Measurements from ENCODE around the gene MAN2A1.

The MAN2A1 gene

GRCh38 chr5:109694451-109694891, 4.7 kb downstream of the MAN2A1 start:
- no peak overlapping the region for H3K4me3 ChIP-seq (ENCODE audit: low read length in 2 of 2)
- H3K27ac ChIP-seq (ENCODE audit: low read length), result no peak overlapping the region
- H3K9ac ChIP-seq (ENCODE audit: low read length in 2 of 2), result no peak overlapping the region
- H3K4me1 ChIP-seq (ENCODE audit: control insufficient read depth, insufficient read depth, low read length), result peaks cover 3% of the 10 kb centered on the region
- no peaks in the 10 kb centered on the region for H3K27me3 ChIP-seq (ENCODE audit: control insufficient read depth in 1 of 2, insufficient read depth in 2 of 2, low read length in 2 of 2)
- no peaks in the 10 kb centered on the region for H3K36me3 ChIP-seq (ENCODE audit: control insufficient read depth in 2 of 2, insufficient read depth in 2 of 2, low read length in 2 of 2)
- no peaks in the 10 kb centered on the region for H3K9me3 ChIP-seq (ENCODE audit: control insufficient read depth in 2 of 2, low read length in 2 of 2)

- H3K9ac ChIP-seq (ENCODE audit: low read length in 2 of 2), result no peak overlapping the region
- H3K4me1 ChIP-seq (ENCODE audit: control insufficient read depth, insufficient read depth, low read length), result peaks cover 3% of the 10 kb centered on the region
- H3K27ac ChIP-seq (ENCODE audit: low read length), result no peak overlapping the region
- H3K4me3 ChIP-seq (ENCODE audit: low read length in 2 of 2), result no peak overlapping the region
- no peaks in the 10 kb centered on the region for H3K27me3 ChIP-seq (ENCODE audit: control insufficient read depth in 1 of 2, insufficient read depth in 2 of 2, low read length in 2 of 2)
- no peaks in the 10 kb centered on the region for H3K36me3 ChIP-seq (ENCODE audit: control insufficient read depth in 2 of 2, insufficient read depth in 2 of 2, low read length in 2 of 2)
- H3K9me3 ChIP-seq (ENCODE audit: control insufficient read depth in 2 of 2, low read length in 2 of 2), result no peaks in the 10 kb centered on the region
These were observed 5.5 kb downstream of the MAN2A1 start for GRCh38 chr5:109695005-109695926.

GRCh38 chr5:109697339-109697738, 7.6 kb downstream of the MAN2A1 start:
- Histone ChIP-seq H3K9ac (ENCODE audit: low read length in 2 of 2) (no peak overlapping the region), H3K36me3 (ENCODE audit: control insufficient read depth in 2 of 2, insufficient read depth in 2 of 2, low read length in 2 of 2) (no peaks in the 10 kb centered on the region), H3K4me1 (ENCODE audit: control insufficient read depth, insufficient read depth, low read length) (no peaks in the 10 kb centered on the region), H3K4me3 (ENCODE audit: low read length in 2 of 2) (no peak overlapping the region), H3K27ac (ENCODE audit: low read length) (no peak overlapping the region), H3K9me3 (ENCODE audit: control insufficient read depth in 2 of 2, low read length in 2 of 2) (no peaks in the 10 kb centered on the region), H3K27me3 (ENCODE audit: control insufficient read depth in 1 of 2, insufficient read depth in 2 of 2, low read length in 2 of 2) (no peaks in the 10 kb centered on the region)

- no peaks in the 10 kb centered on the region for H3K27me3 ChIP-seq (ENCODE audit: control insufficient read depth in 1 of 2, insufficient read depth in 2 of 2, low read length in 2 of 2)
- H3K4me3 ChIP-seq (ENCODE audit: low read length in 2 of 2), result no peak overlapping the region
- no peak overlapping the region for H3K9ac ChIP-seq (ENCODE audit: low read length in 2 of 2)
- H3K4me1 ChIP-seq (ENCODE audit: control insufficient read depth, insufficient read depth, low read length), result peaks cover 17% of the 10 kb centered on the region
- no peaks in the 10 kb centered on the region for H3K9me3 ChIP-seq (ENCODE audit: control insufficient read depth in 2 of 2, low read length in 2 of 2)
- no peak overlapping the region for H3K27ac ChIP-seq (ENCODE audit: low read length)
- no peaks in the 10 kb centered on the region for H3K36me3 ChIP-seq (ENCODE audit: control insufficient read depth in 2 of 2, insufficient read depth in 2 of 2, low read length in 2 of 2)
These were observed 10.9 kb downstream of the MAN2A1 start for GRCh38 chr5:109700516-109701153.

- Histone ChIP-seq H3K27ac (ENCODE audit: low read length) (no peak overlapping the region), H3K9me3 (ENCODE audit: control insufficient read depth in 2 of 2, low read length in 2 of 2) (no peaks in the 10 kb centered on the region), H3K4me3 (ENCODE audit: low read length in 2 of 2) (no peak overlapping the region), H3K27me3 (ENCODE audit: control insufficient read depth in 1 of 2, insufficient read depth in 2 of 2, low read length in 2 of 2) (no peaks in the 10 kb centered on the region), H3K36me3 (ENCODE audit: control insufficient read depth in 2 of 2, insufficient read depth in 2 of 2, low read length in 2 of 2) (no peaks in the 10 kb centered on the region), H3K4me1 (ENCODE audit: control insufficient read depth, insufficient read depth, low read length) (peaks cover 18% of the 10 kb centered on the region), H3K9ac (ENCODE audit: low read length in 2 of 2) (no peak overlapping the region)
These were observed 11.5 kb downstream of the MAN2A1 start for GRCh38 chr5:109701252-109701651.

GRCh38 chr5:109701792-109702191, 12.1 kb downstream of the MAN2A1 start:
- Histone ChIP-seq H3K4me1 (ENCODE audit: control insufficient read depth, insufficient read depth, low read length) (peaks cover 18% of the 10 kb centered on the region), H3K27ac (ENCODE audit: low read length) (no peak overlapping the region), H3K9ac (ENCODE audit: low read length in 2 of 2) (no peak overlapping the region), H3K27me3 (ENCODE audit: control insufficient read depth in 1 of 2, insufficient read depth in 2 of 2, low read length in 2 of 2) (no peaks in the 10 kb centered on the region), H3K36me3 (ENCODE audit: control insufficient read depth in 2 of 2, insufficient read depth in 2 of 2, low read length in 2 of 2) (no peaks in the 10 kb centered on the region), H3K4me3 (ENCODE audit: low read length in 2 of 2) (no peak overlapping the region), H3K9me3 (ENCODE audit: control insufficient read depth in 2 of 2, low read length in 2 of 2) (no peaks in the 10 kb centered on the region)

- H3K9me3 ChIP-seq (ENCODE audit: control insufficient read depth in 2 of 2, low read length in 2 of 2), result no peaks in the 10 kb centered on the region
- peaks cover 18% of the 10 kb centered on the region for H3K4me1 ChIP-seq (ENCODE audit: control insufficient read depth, insufficient read depth, low read length)
- H3K27me3 ChIP-seq (ENCODE audit: control insufficient read depth in 1 of 2, insufficient read depth in 2 of 2, low read length in 2 of 2), result no peaks in the 10 kb centered on the region
- no peak overlapping the region for H3K9ac ChIP-seq (ENCODE audit: low read length in 2 of 2)
- H3K27ac ChIP-seq (ENCODE audit: low read length), result no peak overlapping the region
- no peaks in the 10 kb centered on the region for H3K36me3 ChIP-seq (ENCODE audit: control insufficient read depth in 2 of 2, insufficient read depth in 2 of 2, low read length in 2 of 2)
- no peak overlapping the region for H3K4me3 ChIP-seq (ENCODE audit: low read length in 2 of 2)
These were observed 13.4 kb downstream of the MAN2A1 start for GRCh38 chr5:109703166-109703565.

- H3K36me3 ChIP-seq (ENCODE audit: control insufficient read depth in 2 of 2, insufficient read depth in 2 of 2, low read length in 2 of 2), result no peaks in the 10 kb centered on the region
- no peaks in the 10 kb centered on the region for H3K9me3 ChIP-seq (ENCODE audit: control insufficient read depth in 2 of 2, low read length in 2 of 2)
- H3K4me3 ChIP-seq (ENCODE audit: low read length in 2 of 2), result no peak overlapping the region
- peaks cover 18% of the 10 kb centered on the region for H3K4me1 ChIP-seq (ENCODE audit: control insufficient read depth, insufficient read depth, low read length)
- no peaks in the 10 kb centered on the region for H3K27me3 ChIP-seq (ENCODE audit: control insufficient read depth in 1 of 2, insufficient read depth in 2 of 2, low read length in 2 of 2)
- H3K27ac ChIP-seq (ENCODE audit: low read length), result no peak overlapping the region
- H3K9ac ChIP-seq (ENCODE audit: low read length in 2 of 2), result no peak overlapping the region
These were observed 14.1 kb downstream of the MAN2A1 start for GRCh38 chr5:109703829-109704228.

- H3K36me3 ChIP-seq (ENCODE audit: control insufficient read depth in 2 of 2, insufficient read depth in 2 of 2, low read length in 2 of 2), result no peaks in the 10 kb centered on the region
- H3K4me3 ChIP-seq (ENCODE audit: low read length in 2 of 2), result no peak overlapping the region
- H3K27ac ChIP-seq (ENCODE audit: low read length), result no peak overlapping the region
- H3K4me1 ChIP-seq (ENCODE audit: control insufficient read depth, insufficient read depth, low read length), result peaks cover 18% of the 10 kb centered on the region
- H3K27me3 ChIP-seq (ENCODE audit: control insufficient read depth in 1 of 2, insufficient read depth in 2 of 2, low read length in 2 of 2), result no peaks in the 10 kb centered on the region
- H3K9me3 ChIP-seq (ENCODE audit: control insufficient read depth in 2 of 2, low read length in 2 of 2), result no peaks in the 10 kb centered on the region
- no peak overlapping the region for H3K9ac ChIP-seq (ENCODE audit: low read length in 2 of 2)
These were observed 14.7 kb downstream of the MAN2A1 start for GRCh38 chr5:109704282-109704952.

- Histone ChIP-seq H3K4me3 (ENCODE audit: low read length in 2 of 2) (no peak overlapping the region), H3K9me3 (ENCODE audit: control insufficient read depth in 2 of 2, low read length in 2 of 2) (no peaks in the 10 kb centered on the region), H3K4me1 (ENCODE audit: control insufficient read depth, insufficient read depth, low read length) (peaks cover 18% of the 10 kb centered on the region), H3K9ac (ENCODE audit: low read length in 2 of 2) (peak overlapping the region in 1 of 2 donors; percentile 6), H3K36me3 (ENCODE audit: control insufficient read depth in 2 of 2, insufficient read depth in 2 of 2, low read length in 2 of 2) (no peaks in the 10 kb centered on the region), H3K27ac (ENCODE audit: low read length) (no peak overlapping the region), H3K27me3 (ENCODE audit: control insufficient read depth in 1 of 2, insufficient read depth in 2 of 2, low read length in 2 of 2) (no peaks in the 10 kb centered on the region)
These were observed 15.9 kb downstream of the MAN2A1 start for GRCh38 chr5:109705596-109705995.

All from stomach smooth muscle (tissue), 2 donors.